CD1c-positive myeloid dendritic cell (primary cell): ENCODE measurements around the gene DIP2A.

Experiments used
- DNase-seq: peaks from one replicate; pipeline ENCODE4 v3.0.0-alpha.2; 2016; ENCODE audit errors: extremely low spot score

Gene DIP2A

GRCh38 chr21:46458315-46459023 is at the start of gene DIP2A:
DIP2A (plus strand) TSS chr21:46458891; CDS start chr21:46459132, 241 bp downstream.
- DNase-seq = peak; percentile 99

GRCh38 chr21:46409641-46410406 is 48.9 kb upstream of the DIP2A start:
- no peak for DNase-seq

- DNase-seq = no peak
Observed at GRCh38 chr21:46410516-46410915, 48.2 kb upstream of the DIP2A start.

- DNase-seq = no peak
Observed at GRCh38 chr21:46411236-46411635, 47.5 kb upstream of the DIP2A start.

GRCh38 chr21:46411691-46412090 is 47.0 kb upstream of the DIP2A start:
- DNase-seq = no peak

GRCh38 chr21:46412521-46413364 is 45.9 kb upstream of the DIP2A start:
- DNase-seq = no peak

- no peak for DNase-seq
Observed at GRCh38 chr21:46413365-46413696, 45.4 kb upstream of the DIP2A start.

- DNase-seq = no peak
Observed at GRCh38 chr21:46414965-46415275, 43.8 kb upstream of the DIP2A start.

- DNase-seq = no peak
Observed at GRCh38 chr21:46416551-46416950, 42.1 kb upstream of the DIP2A start.

- DNase-seq = no peak
Observed at GRCh38 chr21:46418265-46418946, 40.3 kb upstream of the DIP2A start.

- no peak for DNase-seq
Observed at GRCh38 chr21:46420241-46421190, 38.2 kb upstream of the DIP2A start.

- DNase-seq = no peak
Observed at GRCh38 chr21:46421191-46421750, 37.4 kb upstream of the DIP2A start.

- DNase-seq = no peak
Observed at GRCh38 chr21:46421756-46422555, 36.7 kb upstream of the DIP2A start.

- DNase-seq = no peak
Observed at GRCh38 chr21:46422636-46423241, 36.0 kb upstream of the DIP2A start.

- DNase-seq = no peak
Observed at GRCh38 chr21:46423546-46424038, 35.1 kb upstream of the DIP2A start.

- no peak for DNase-seq
Observed at GRCh38 chr21:46424039-46424591, 34.6 kb upstream of the DIP2A start.

- DNase-seq = no peak
Observed at GRCh38 chr21:46424621-46425020, 34.1 kb upstream of the DIP2A start.

- DNase-seq = no peak
Observed at GRCh38 chr21:46425041-46425440, 33.6 kb upstream of the DIP2A start.

GRCh38 chr21:46425571-46425970 is 33.1 kb upstream of the DIP2A start:
- no peak for DNase-seq
